K562 (cell line): ENCODE data around the gene MICAL2. TPM values are rescaled to one million over a fixed set of nuclear protein-coding genes. Genes with fewer than 3 reads are reported as not detected.
A peak's percentile ranks its signal among the peaks of the same experiment; 100 is the strongest.

Source experiments
- BCL6 ChIP-seq: fragments of 250-450 bp; sonication (Bioruptor Pico); IDR thresholded peaks from 2 replicates; pipeline ENCODE4 v1.4.0; 2020
- DMBX1 ChIP-seq: fragments of 250-450 bp; sonication (Bioruptor Pico); IDR thresholded peaks from 2 replicates; pipeline ENCODE4 v1.8.0; 2022; ENCODE audit warnings: inconsistent platforms, mild to moderate bottlenecking, moderate library complexity, borderline replicate concordance
- DPF2 ChIP-seq: fragments of 450-650 bp; IDR thresholded peaks from 2 replicates; pipeline ENCODE4 v1.6.1; 2016
- EGR1 ChIP-seq: fragments of 450-650 bp; conservative IDR thresholded peaks from 2 replicates; pipeline ENCODE4 v1.6.1; 2017; ENCODE audit warnings: mild to moderate bottlenecking
- FOS ChIP-seq: IDR thresholded peaks from 3 replicates; pipeline ENCODE4 v1.6.1; 2011; ENCODE audit not compliant: insufficient read length; ENCODE audit errors: extremely low read depth
- GATAD2A ChIP-seq: fragments of 450-650 bp; IDR thresholded peaks from 2 replicates; pipeline ENCODE4 v1.6.1; 2017
- PBX2 ChIP-seq, 2 experiments: IDR thresholded peaks in 1 of 2; conservative IDR thresholded peaks in 1 of 2; 2 replicates each; pipeline ENCODE4 v1.6.1; 2016; ENCODE audit warnings: low read depth in 2 of 2, mild to moderate bottlenecking in 1 of 2, missing compliant biosample characterization in 1 of 2, missing genetic modification characterization in 1 of 2, moderate library complexity in 1 of 2
- PCBP1 ChIP-seq: fragments of 200-400 bp; formaldehyde crosslinking; IDR thresholded peaks from 2 replicates; pipeline ENCODE4 v1.6.1; 2018; ENCODE audit warnings: mild to moderate bottlenecking, low read depth, low read length; ENCODE audit not compliant: poor library complexity, severe bottlenecking
- PCBP2 ChIP-seq: fragments of 200-400 bp; formaldehyde crosslinking; IDR thresholded peaks from 2 replicates; pipeline ENCODE4 v1.6.1; 2018; ENCODE audit warnings: low read length, low read depth, mild to moderate bottlenecking, moderate library complexity; ENCODE audit not compliant: poor library complexity, severe bottlenecking
- PML ChIP-seq: IDR thresholded peaks from 2 replicates; pipeline ENCODE4 v1.6.1; 2012; ENCODE audit warnings: low read length, inconsistent platforms
- SIX5 ChIP-seq, 2 experiments: IDR thresholded peaks; 2 replicates each; pipeline ENCODE4 v1.6.1; 2011; ENCODE audit warnings: low read length in 2 of 2, borderline replicate concordance in 1 of 2, low read depth in 1 of 2, mild to moderate bottlenecking in 1 of 2, moderate library complexity in 1 of 2; ENCODE audit not compliant: insufficient read depth in 1 of 2
- XRCC4 ChIP-seq: IDR thresholded peaks from one replicate; pipeline ENCODE4 v1.6.1; 2011; ENCODE audit not compliant: insufficient read depth, insufficient read length; ENCODE audit errors: extremely low read depth
- ZFPM2 ChIP-seq: fragments of 250-450 bp; sonication (Bioruptor Pico); IDR thresholded peaks from 2 replicates; pipeline ENCODE4 v1.5.1; 2022; ENCODE audit warnings: mild to moderate bottlenecking
- polyA plus RNA-seq, 8 experiments: library from polyadenylated mRNA; depleted of rRNA in 4 of 8; stranded (reverse) in 5 of 8; unstranded in 3 of 8; fragments of >200 nt; fragmentation: Nextera tagmentation in 2 of 8; fragmentation: Illumina TruSeq in 1 of 8; extraction: Ambion mirVana in 2 of 8; extraction: Trizol in 1 of 8; gene quantifications; 2 replicates each; pipeline versions ENCODE4 v1.2.1 to v1.2.3, GENCODE V29; 2011 to 2014; ENCODE audit warnings: inconsistent platforms in 1 of 8, missing spikeins in 1 of 8
- total RNA-seq, 7 experiments: library from RNA; depleted of rRNA in 6 of 7; stranded (reverse); fragments of >200 nt in 6 of 7; fragmentation: Illumina TruSeq in 2 of 7; extraction: Trizol in 2 of 7; gene quantifications; 2 replicates each; pipeline versions ENCODE4 v1.2.1 to v1.2.3, GENCODE V29; 2011 to 2021; ENCODE audit warnings: low replicate concordance in 1 of 7
- TF ChIP-seq, protein P1 (sequence below): fragments of 250-450 bp; sonication (Bioruptor Pico); IDR thresholded peaks from 2 replicates; pipeline ENCODE4 v1.4.0; 2020
- TF ChIP-seq, protein P2 (sequence below): fragments of 250-450 bp; sonication (Bioruptor Pico); IDR thresholded peaks from 2 replicates; pipeline ENCODE4 v1.4.0; 2020; ENCODE audit warnings: mild to moderate bottlenecking, moderate library complexity

The MICAL2 gene
- total and polyA plus RNA-seq, 9 of the 15 experiments (the other 6 are each of a cell fraction or from before 2014, with no cell fraction given) = 4.7 to 64.2 (median 33.6) TPM

DNA sequence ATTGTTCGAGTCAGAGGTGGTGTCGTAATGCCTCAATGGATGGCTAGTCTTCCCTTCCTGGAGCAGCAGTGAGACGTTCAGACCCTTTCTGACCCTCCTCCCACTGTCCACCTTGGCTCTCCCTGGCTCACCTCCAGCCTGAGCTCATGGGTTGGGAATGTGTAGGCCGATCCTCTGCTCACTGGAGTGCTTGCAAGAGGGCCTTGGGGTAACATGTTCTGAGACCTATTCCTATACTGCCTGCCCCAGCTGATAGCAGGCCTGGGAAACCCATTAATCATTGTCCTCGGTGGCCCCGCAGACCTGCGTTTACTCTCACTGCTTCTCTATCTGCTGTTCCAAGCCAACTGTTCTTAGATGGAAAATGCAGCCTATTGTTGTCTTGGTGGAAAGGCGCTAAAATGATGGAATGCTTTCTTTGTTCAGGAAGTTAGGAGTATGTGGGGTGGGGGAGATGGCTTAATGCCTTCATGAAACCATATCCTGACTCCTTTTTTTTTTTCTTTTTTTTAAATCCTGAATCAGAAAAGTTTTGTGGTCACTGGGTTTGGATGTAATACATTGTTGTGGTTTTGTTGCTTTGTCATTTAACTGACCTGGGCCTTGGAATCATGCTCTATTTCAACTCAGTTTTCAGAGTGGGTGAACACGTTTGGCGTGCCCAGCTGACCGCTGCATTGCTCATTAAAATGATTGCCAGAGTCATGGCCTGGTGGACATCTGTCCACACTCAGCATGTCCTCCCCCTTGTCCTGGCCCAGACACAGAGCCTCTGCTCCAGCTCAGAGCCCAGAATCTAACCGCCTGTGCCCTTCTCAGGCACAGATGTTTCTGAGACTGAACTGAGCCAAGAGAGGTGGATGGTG lies 72.5 kb downstream of the MICAL2 start (continued):
- TF ChIP-seq PBX2 (CRISPR knock-in tag; IDR thresholded peaks at IDR 0.05; ENCODE audit: low read depth) = peak; percentile 86
- TF ChIP-seq PBX2 (tag; conservative IDR thresholded peaks at IDR 0.05; ENCODE audit: low read depth) = peak; percentile 98
- TF ChIP-seq, protein P1, sequence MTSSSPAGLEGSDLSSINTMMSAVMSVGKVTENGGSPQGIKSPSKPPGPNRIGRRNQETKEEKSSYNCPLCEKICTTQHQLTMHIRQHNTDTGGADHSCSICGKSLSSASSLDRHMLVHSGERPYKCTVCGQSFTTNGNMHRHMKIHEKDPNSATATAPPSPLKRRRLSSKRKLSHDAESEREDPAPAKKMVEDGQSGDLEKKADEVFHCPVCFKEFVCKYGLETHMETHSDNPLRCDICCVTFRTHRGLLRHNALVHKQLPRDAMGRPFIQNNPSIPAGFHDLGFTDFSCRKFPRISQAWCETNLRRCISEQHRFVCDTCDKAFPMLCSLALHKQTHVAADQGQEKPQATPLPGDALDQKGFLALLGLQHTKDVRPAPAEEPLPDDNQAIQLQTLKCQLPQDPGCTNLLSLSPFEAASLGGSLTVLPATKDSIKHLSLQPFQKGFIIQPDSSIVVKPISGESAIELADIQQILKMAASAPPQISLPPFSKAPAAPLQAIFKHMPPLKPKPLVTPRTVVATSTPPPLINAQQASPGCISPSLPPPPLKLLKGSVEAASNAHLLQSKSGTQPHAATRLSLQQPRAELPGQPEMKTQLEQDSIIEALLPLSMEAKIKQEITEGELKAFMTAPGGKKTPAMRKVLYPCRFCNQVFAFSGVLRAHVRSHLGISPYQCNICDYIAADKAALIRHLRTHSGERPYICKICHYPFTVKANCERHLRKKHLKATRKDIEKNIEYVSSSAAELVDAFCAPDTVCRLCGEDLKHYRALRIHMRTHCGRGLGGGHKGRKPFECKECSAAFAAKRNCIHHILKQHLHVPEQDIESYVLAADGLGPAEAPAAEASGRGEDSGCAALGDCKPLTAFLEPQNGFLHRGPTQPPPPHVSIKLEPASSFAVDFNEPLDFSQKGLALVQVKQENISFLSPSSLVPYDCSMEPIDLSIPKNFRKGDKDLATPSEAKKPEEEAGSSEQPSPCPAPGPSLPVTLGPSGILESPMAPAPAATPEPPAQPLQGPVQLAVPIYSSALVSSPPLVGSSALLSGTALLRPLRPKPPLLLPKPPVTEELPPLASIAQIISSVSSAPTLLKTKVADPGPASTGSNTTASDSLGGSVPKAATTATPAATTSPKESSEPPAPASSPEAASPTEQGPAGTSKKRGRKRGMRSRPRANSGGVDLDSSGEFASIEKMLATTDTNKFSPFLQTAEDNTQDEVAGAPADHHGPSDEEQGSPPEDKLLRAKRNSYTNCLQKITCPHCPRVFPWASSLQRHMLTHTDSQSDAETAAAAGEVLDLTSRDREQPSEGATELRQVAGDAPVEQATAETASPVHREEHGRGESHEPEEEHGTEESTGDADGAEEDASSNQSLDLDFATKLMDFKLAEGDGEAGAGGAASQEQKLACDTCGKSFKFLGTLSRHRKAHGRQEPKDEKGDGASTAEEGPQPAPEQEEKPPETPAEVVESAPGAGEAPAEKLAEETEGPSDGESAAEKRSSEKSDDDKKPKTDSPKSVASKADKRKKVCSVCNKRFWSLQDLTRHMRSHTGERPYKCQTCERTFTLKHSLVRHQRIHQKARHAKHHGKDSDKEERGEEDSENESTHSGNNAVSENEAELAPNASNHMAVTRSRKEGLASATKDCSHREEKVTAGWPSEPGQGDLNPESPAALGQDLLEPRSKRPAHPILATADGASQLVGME (CRISPR knock-in tag) = no peak
- TF ChIP-seq DPF2 = peak; percentile 90
- TF ChIP-seq PCBP2 = no peak
- TF ChIP-seq, protein P2, sequence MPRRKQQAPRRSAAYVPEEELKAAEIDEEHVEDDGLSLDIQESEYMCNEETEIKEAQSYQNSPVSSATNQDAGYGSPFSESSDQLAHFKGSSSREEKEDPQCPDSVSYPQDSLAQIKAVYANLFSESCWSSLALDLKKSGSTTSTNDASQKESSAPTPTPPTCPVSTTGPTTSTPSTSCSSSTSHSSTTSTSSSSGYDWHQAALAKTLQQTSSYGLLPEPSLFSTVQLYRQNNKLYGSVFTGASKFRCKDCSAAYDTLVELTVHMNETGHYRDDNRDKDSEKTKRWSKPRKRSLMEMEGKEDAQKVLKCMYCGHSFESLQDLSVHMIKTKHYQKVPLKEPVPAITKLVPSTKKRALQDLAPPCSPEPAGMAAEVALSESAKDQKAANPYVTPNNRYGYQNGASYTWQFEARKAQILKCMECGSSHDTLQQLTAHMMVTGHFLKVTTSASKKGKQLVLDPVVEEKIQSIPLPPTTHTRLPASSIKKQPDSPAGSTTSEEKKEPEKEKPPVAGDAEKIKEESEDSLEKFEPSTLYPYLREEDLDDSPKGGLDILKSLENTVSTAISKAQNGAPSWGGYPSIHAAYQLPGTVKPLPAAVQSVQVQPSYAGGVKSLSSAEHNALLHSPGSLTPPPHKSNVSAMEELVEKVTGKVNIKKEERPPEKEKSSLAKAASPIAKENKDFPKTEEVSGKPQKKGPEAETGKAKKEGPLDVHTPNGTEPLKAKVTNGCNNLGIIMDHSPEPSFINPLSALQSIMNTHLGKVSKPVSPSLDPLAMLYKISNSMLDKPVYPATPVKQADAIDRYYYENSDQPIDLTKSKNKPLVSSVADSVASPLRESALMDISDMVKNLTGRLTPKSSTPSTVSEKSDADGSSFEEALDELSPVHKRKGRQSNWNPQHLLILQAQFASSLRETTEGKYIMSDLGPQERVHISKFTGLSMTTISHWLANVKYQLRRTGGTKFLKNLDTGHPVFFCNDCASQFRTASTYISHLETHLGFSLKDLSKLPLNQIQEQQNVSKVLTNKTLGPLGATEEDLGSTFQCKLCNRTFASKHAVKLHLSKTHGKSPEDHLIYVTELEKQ (CRISPR knock-in tag) = no peak
- no peak for TF ChIP-seq EGR1
- no peak for TF ChIP-seq ZFPM2 (CRISPR knock-in tag)
- TF ChIP-seq BCL6 (CRISPR knock-in tag) = no peak
- TF ChIP-seq PML = peak; percentile 40; the same call in 1 of the 2 replicates
- TF ChIP-seq DMBX1 = no peak
- TF ChIP-seq SIX5 (IDR thresholded peaks at IDR 0.05; ENCODE audit: borderline replicate concordance in 1 of 2, insufficient read depth in 1 of 2, low read depth in 1 of 2, low read length in 2 of 2) = no peak
- TF ChIP-seq FOS = no peak
- TF ChIP-seq PCBP1 = no peak
- TF ChIP-seq XRCC4 = no peak
- peak; percentile 48; the same call in 1 of the 2 replicates for TF ChIP-seq GATAD2A
